Uterus (tissue), 4 donors: ENCODE measurements around the gene COMMD9. TPM values are rescaled to one million over a fixed set of nuclear protein-coding genes. Genes with fewer than 3 reads are reported as not detected.

Source experiments
- DNase-seq, 2 donors: peaks; one replicate each; pipeline ENCODE4 v3.0.0-alpha.2; 2019 to 2020
- H3K27ac ChIP-seq, 2 donors: fragments of 200-600 bp; sonication (generic); 1 replicate in 1 of 2; 2 replicates in 1 of 2; pipeline ENCODE4 v1.5.1; 2016 to 2018
- H3K27me3 ChIP-seq, 2 donors: fragments of 200-600 bp; sonication (generic); one replicate each; pipeline ENCODE4 v1.5.1; 2018 to 2019; ENCODE audit warnings: control low read depth in 1 of 2
- H3K36me3 ChIP-seq, 2 donors: fragments of 200-600 bp; sonication (generic); one replicate each; pipeline ENCODE4 v1.5.1; 2019; ENCODE audit warnings: control low read depth in 1 of 2
- H3K4me1 ChIP-seq, 2 donors: fragments of 200-600 bp; sonication (generic); one replicate each; pipeline ENCODE4 v1.5.1; 2018 to 2019; ENCODE audit warnings: control low read depth in 1 of 2
- H3K4me3 ChIP-seq, 2 donors: fragments of 200-600 bp; sonication (generic); 1 replicate in 1 of 2; 2 replicates in 1 of 2; pipeline ENCODE4 v1.5.1; 2018 to 2019; ENCODE audit warnings: mild to moderate bottlenecking in 1 of 2
- H3K9me3 ChIP-seq, 2 donors: fragments of 200-600 bp; sonication (generic); one replicate each; pipeline ENCODE4 v1.5.1; 2019; ENCODE audit warnings: control low read depth in 1 of 2
- POLR2A ChIP-seq, 2 donors: fragments of 450-650 bp; IDR thresholded peaks; one replicate each; pipeline ENCODE4 v1.6.1; 2016; ENCODE audit warnings: antibody characterized with exemption in 2 of 2, mild to moderate bottlenecking in 1 of 2, moderate library complexity in 1 of 2
- intact Hi-C: fragments of 100-400 bp; cut with DNase I; formaldehyde crosslinking; loops from one replicate; pipeline ENCODE4 v1.15.1; 2023; ENCODE audit warnings: low total_unique reads
- total RNA-seq, 4 donors: library from RNA; depleted of rRNA in 3 of 4; stranded (reverse); fragments of >200 nt in 3 of 4; gene quantifications; one replicate each; pipeline versions ENCODE4 v1.1.0 to v1.2.4, GENCODE V29; 2014 to 2023
- TF ChIP-seq, protein P1 (sequence below), 4 experiments: fragments of 200-600 bp in 2 of 4; fragments of 450-650 bp in 2 of 4; sonication (generic) in 2 of 4; IDR thresholded peaks; one replicate each; pipeline ENCODE4 v1.5.1; 2016 to 2019; ENCODE audit warnings: antibody characterized with exemption in 4 of 4, mild to moderate bottlenecking in 2 of 4, moderate library complexity in 1 of 4
- donor health status: DM: yes; HTN: yes; CAD: no.

Gene COMMD9
- total RNA-seq: 10 to 100 TPM; 10.5 to 30.2 (median 22.8) TPM

DNA sequence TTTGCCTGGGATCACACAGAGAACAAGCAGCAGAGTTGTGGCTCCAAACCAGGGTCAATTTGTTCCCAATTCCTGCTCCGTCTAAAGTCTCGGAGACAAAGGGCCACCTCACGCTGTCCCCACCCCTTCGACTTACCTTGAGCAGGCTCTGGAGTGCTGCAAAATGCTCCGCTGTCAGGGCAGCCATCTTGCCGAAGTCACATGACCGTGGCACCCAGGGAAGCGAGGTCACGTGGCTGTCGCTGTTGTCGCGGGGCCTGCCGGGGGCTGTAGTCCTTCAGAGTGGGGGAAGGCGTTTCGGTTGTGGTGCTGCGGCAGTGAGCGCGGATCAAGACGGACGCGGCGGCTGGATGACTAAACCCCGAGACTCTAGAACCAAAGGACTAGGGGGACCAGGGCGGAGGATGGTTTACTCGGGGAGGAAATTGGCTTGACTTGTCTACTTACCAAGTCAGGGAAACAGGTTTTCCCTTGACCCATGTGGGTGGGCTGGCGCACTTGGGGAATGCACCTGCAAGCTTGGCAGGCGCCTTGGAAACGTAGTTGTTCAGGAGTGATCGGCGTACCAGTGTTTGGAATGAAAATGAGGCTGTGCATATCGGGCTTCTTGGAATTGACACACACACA, at the start of gene COMMD9:
Gene COMMD9 (minus strand): TSS at position 199 of the 627 bp plus-strand sequence. CDS start 12 bp downstream, at position 187.
- TF ChIP-seq POLR2A (IDR thresholded peaks at IDR 0.05): peak in 1 of 2 donors; percentile 47
- TF ChIP-seq, protein P1, sequence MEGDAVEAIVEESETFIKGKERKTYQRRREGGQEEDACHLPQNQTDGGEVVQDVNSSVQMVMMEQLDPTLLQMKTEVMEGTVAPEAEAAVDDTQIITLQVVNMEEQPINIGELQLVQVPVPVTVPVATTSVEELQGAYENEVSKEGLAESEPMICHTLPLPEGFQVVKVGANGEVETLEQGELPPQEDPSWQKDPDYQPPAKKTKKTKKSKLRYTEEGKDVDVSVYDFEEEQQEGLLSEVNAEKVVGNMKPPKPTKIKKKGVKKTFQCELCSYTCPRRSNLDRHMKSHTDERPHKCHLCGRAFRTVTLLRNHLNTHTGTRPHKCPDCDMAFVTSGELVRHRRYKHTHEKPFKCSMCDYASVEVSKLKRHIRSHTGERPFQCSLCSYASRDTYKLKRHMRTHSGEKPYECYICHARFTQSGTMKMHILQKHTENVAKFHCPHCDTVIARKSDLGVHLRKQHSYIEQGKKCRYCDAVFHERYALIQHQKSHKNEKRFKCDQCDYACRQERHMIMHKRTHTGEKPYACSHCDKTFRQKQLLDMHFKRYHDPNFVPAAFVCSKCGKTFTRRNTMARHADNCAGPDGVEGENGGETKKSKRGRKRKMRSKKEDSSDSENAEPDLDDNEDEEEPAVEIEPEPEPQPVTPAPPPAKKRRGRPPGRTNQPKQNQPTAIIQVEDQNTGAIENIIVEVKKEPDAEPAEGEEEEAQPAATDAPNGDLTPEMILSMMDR (IDR thresholded peaks at IDR 0.05): peak in 1 of 4 experiments; percentile 30
- peak; percentile 91 to 93 for DNase-seq
- Histone ChIP-seq H3K27ac (peak within 1 kb of the TSS; percentile 24 to 30), H3K9me3 (no peaks in the 10 kb centered on the region), H3K4me3 (peak within 1 kb of the TSS; percentile 55 to 62), H3K4me1 (peaks cover 0 to 3% of the 10 kb centered on the region in 2 donors), H3K27me3 (no peaks in the 10 kb centered on the region), H3K36me3 (no peaks in the 10 kb centered on the region)
- intact Hi-C loops: no loop called here

DNA sequence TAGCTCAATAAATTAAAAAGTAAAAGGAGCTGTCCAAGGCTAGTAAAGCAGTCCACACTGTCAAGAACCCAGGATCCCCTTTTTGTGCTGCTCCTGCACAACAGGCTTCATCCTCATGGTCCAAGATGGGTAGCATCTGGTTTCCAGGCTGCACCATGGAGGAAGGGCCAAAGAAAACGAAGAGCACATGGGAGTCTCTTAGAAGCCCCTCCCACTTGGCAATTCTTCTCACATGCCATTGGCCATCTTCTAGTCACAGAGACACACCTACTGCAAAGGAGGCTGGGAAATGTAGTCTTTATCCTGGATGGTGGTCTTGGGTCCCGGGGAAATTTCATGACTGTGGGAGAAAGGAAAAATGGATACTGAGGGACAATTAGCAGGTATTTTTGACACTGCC, 44.7 kb upstream of the COMMD9 start:
- intact Hi-C loops: no loop called here
- TF ChIP-seq, protein P1 (IDR thresholded peaks at IDR 0.05): no peak
- no peak for TF ChIP-seq POLR2A (IDR thresholded peaks at IDR 0.05)
- Histone ChIP-seq H3K27me3 (no peaks in the 10 kb centered on the region), H3K36me3 (no peaks in the 10 kb centered on the region), H3K4me1 (no peaks in the 10 kb centered on the region), H3K27ac (no peak overlapping the region), H3K9me3 (no peaks in the 10 kb centered on the region), H3K4me3 (no peak overlapping the region)
- no peak for DNase-seq

DNA sequence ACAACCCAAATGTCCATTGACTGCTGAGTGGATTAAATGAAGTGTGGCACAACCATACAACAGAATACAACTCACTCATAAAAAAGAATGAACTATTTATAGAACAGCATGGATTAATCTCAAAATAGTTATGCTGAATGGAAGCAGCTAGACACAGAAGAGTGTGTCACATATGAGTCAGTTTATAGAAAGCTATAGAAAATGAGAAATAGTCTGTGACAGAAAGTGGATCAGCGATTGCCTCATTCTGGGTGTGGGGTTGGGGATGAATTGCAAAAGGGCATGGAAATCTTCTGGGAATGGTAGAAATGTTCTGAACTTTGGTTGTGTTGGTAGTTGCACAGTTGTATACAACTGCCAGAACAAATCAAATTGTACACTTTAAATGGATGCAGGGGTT, 44.2 kb upstream of the COMMD9 start:
- TF ChIP-seq POLR2A (IDR thresholded peaks at IDR 0.05): no peak
- TF ChIP-seq, protein P1 (IDR thresholded peaks at IDR 0.05): no peak
- no peaks in the 10 kb centered on the region for H3K9me3 ChIP-seq
- H3K4me1 ChIP-seq: no peaks in the 10 kb centered on the region
- H3K4me3 ChIP-seq: no peak overlapping the region
- intact Hi-C loops: no loop called here
- no peak overlapping the region for H3K27ac ChIP-seq
- no peaks in the 10 kb centered on the region for H3K27me3 ChIP-seq
- no peak for DNase-seq
- H3K36me3 ChIP-seq: no peaks in the 10 kb centered on the region

DNA sequence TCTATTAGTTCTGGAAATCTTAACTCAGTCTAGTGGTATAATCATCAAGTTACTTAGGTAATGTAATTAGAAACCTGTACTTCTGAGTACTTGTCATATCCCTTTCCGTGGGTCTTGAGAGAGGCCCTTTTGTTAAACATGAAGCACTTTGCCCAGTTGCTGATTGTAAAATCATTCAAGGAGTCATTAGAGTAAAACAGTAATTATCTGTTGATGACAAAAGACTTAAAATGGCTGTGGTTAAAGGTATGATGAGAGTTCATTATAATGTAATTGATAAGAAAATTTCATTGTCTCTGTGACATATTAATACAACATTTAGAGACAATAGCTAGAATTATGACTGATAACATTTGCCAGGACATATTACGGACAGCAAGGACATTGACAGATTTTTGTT, 41.2 kb upstream of the COMMD9 start:
- Histone ChIP-seq H3K27ac (no peak overlapping the region), H3K9me3 (no peaks in the 10 kb centered on the region), H3K36me3 (no peaks in the 10 kb centered on the region), H3K4me1 (no peaks in the 10 kb centered on the region), H3K4me3 (no peak overlapping the region), H3K27me3 (no peaks in the 10 kb centered on the region)
- TF ChIP-seq, protein P1 (IDR thresholded peaks at IDR 0.05): no peak
- no peak for TF ChIP-seq POLR2A (IDR thresholded peaks at IDR 0.05)
- DNase-seq: no peak
- intact Hi-C loops: no loop called here

- H3K27ac ChIP-seq: no peak overlapping the region
- H3K4me1 ChIP-seq: no peaks in the 10 kb centered on the region
- no peak for TF ChIP-seq POLR2A (IDR thresholded peaks at IDR 0.05)
- TF ChIP-seq, protein P1 (IDR thresholded peaks at IDR 0.05): no peak
- no peak overlapping the region for H3K4me3 ChIP-seq
- intact Hi-C loops: no loop called here
- H3K9me3 ChIP-seq: no peaks in the 10 kb centered on the region
- H3K36me3 ChIP-seq: no peaks in the 10 kb centered on the region
- no peak for DNase-seq
- no peaks in the 10 kb centered on the region for H3K27me3 ChIP-seq
These were observed 39.9 kb upstream of the COMMD9 start for GRCh38 chr11:36328966-36329673.
